PC-9 (cell line): ENCODE measurements around the gene CAMSAP3.

Source experiments
- EZH2 ChIP-seq: fragments of 200-600 bp; sonication (generic); IDR thresholded peaks from 2 replicates; pipeline ENCODE4 v1.8.0; 2017; ENCODE audit warnings: antibody characterized with exemption, low read depth
- TF ChIP-seq, protein P1 (sequence below): fragments of 200-600 bp; sonication (generic); conservative IDR thresholded peaks from 2 replicates; pipeline ENCODE4 v1.6.1; 2017; ENCODE audit warnings: mixed run types, antibody characterized with exemption, mild to moderate bottlenecking, moderate library complexity

DNA sequence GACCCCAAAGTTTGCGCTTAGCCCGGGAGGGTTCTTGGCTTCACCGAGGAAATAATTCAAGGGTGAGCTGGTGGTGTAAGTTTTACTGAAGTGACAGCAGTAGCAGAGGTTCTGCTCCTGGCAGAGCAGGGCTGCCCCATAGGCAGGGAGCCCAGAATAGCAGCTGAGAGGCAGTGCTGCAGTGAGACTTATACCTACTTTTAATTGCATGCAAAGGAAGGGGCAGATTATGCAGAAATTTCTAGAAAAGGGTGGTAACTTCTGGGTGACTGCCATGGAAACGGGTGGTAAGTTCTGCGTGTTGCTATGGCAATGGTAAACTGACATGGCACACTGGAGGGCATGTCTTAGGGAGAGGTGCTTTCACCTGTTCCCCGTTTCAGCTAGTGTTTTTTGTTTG is 17.5 kb upstream of the CAMSAP3 start:
- TF ChIP-seq, protein P1, sequence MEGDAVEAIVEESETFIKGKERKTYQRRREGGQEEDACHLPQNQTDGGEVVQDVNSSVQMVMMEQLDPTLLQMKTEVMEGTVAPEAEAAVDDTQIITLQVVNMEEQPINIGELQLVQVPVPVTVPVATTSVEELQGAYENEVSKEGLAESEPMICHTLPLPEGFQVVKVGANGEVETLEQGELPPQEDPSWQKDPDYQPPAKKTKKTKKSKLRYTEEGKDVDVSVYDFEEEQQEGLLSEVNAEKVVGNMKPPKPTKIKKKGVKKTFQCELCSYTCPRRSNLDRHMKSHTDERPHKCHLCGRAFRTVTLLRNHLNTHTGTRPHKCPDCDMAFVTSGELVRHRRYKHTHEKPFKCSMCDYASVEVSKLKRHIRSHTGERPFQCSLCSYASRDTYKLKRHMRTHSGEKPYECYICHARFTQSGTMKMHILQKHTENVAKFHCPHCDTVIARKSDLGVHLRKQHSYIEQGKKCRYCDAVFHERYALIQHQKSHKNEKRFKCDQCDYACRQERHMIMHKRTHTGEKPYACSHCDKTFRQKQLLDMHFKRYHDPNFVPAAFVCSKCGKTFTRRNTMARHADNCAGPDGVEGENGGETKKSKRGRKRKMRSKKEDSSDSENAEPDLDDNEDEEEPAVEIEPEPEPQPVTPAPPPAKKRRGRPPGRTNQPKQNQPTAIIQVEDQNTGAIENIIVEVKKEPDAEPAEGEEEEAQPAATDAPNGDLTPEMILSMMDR = no peak
- TF ChIP-seq EZH2 = no peak
